WI38 (cell line): ENCODE results near the gene ITGAL.

Experiments used
- H3K4me3 ChIP-seq: 2 replicates; pipeline ENCODE4 v1.5.1; 2011; ENCODE audit warnings: low read depth, mild to moderate bottlenecking, control low read depth, low read length
- CTCF ChIP-seq: IDR thresholded peaks from 2 replicates; pipeline ENCODE4 v1.5.1; 2012; ENCODE audit warnings: low read depth, mild to moderate bottlenecking, control low read depth, low read length

Gene ITGAL

DNA sequence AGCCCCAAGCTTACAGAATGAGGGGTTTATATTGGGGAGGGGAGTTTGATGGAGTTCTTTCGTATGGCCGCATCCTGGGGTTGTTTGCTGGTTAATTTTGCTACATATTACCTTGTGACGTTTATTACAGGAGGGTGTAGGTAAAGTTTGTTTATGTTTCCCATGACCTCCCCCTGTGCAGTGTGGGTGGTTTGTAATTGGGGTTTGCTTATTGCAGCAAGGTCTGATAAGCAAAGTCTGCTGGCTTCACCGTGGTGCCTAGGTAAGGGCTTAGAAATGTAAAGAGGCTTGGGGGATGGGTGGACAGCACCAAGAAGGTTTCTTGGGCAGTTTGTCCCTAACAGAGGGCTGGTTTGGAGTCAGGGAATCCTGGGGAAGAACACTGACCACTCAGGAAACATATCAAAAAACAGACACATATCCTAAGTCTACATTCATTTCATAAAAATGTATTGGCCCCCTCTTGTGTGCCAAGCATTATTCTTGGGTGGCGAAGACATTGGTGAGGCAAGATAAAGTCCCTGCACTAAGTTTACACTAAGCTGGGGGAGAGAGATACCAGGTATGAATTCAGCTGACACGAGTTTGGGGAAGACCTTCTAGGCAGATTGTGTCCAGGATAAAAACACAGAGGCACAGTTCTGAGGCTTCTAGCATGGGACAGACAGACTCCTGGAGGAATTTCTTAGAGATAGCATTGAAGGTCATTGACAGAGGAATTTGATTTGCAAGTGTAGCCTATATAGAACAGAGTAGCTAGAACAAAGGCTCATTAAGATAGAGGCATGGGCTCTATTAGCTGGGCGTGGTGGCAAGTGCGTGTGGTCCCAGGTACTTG is 76.1 kb downstream of the ITGAL start:
- H3K4me3 ChIP-seq, result no peak overlapping the region
- TF ChIP-seq CTCF, result no peak

DNA sequence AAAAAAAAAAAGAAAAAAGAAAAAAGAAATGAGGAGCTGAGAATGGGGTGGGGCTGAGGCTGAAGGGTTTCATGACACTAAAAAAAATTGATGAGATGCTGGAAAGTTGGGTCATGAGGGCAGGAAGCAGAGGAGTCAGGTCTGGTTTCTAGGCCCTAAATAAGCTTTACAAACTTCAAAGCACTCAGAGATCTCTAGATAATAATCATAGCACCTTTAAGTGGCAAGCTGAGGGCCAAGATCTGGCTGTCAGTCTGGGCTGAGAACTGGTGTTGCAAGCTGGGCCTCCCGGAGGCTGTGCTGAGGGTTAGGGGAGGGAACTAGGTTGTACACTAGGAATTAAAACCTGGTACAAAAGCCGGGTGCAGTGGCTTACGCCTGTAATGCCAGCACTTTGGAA is 79.2 kb downstream of the ITGAL start:
- no peak overlapping the region for H3K4me3 ChIP-seq
- no peak for TF ChIP-seq CTCF

GRCh38 chr16:30552956-30553355 is 80.4 kb downstream of the ITGAL start:
- no peak for TF ChIP-seq CTCF
- H3K4me3 ChIP-seq, result no peak overlapping the region

- no peak for TF ChIP-seq CTCF
- H3K4me3 ChIP-seq, result no peak overlapping the region
These were observed 80.9 kb downstream of the ITGAL start for GRCh38 chr16:30553393-30553899.

- H3K4me3 ChIP-seq, result no peak overlapping the region
- no peak for TF ChIP-seq CTCF
These were observed 82.2 kb downstream of the ITGAL start for GRCh38 chr16:30554557-30555314.

- TF ChIP-seq CTCF, result no peak
- no peak overlapping the region for H3K4me3 ChIP-seq
These were observed 83.0 kb downstream of the ITGAL start for GRCh38 chr16:30555315-30556124.
